Caco-2 (cell line): ENCODE measurements around the gene ANKRD42. TPM values are rescaled to one million over a fixed set of nuclear protein-coding genes. Genes with fewer than 3 reads are reported as not detected.

Source experiments
- Bru-seq: library from RNA; stranded (reverse); fragments of 400-500 nt; gene quantifications from one replicate; lab custom pipeline; 2021; lab: Mats Ljungman, UMichigan
- BruChase-seq, 2 experiments: library from RNA; stranded (reverse); fragments of 400-500 nt; gene quantifications; one replicate each; lab custom pipeline; 2021; lab: Mats Ljungman, UMichigan
- BruUV-seq: library from RNA; stranded (reverse); fragments of 400-500 nt; replicated peaks from 2 replicates; lab custom pipeline; 2021; lab: Mats Ljungman, UMichigan
- CTCF ChIA-PET: fragments of 300-600 bp; sonication (Branson Sonifier 250); formaldehyde crosslinking; loops from one replicate; lab custom pipeline; 2022; ENCODE audit warnings: antibody characterized with exemption; lab: Charles Lee
- POLR2A ChIA-PET: fragments of 300-600 bp; sonication (Branson Sonifier 250); formaldehyde crosslinking; loops from one replicate; lab custom pipeline; 2022; ENCODE audit warnings: antibody characterized with exemption; lab: Charles Lee
- DNase-seq, 2 experiments: peaks; one replicate each; pipeline versions ENCODE4 v3.0.0 to v3.0.0-alpha.2; 2020 to 2022
- H3K27me3 ChIP-seq: replicated peaks from 2 replicates; pipeline ENCODE4 v1.6.0; 2011; ENCODE audit warnings: low read length; ENCODE audit not compliant: control insufficient read depth, insufficient read depth
- H3K36me3 ChIP-seq: 2 replicates; pipeline ENCODE4 v1.5.1; 2011; ENCODE audit warnings: low read length; ENCODE audit not compliant: control insufficient read depth, insufficient read depth
- H3K4me1 ChIP-seq: fragments of 250-450 bp; sonication (Bioruptor Pico); 2 replicates; pipeline ENCODE4 v1.5.1; 2020; ENCODE audit warnings: mild to moderate bottlenecking
- H3K4me3 ChIP-seq: 2 replicates; pipeline ENCODE4 v1.5.1; 2011; ENCODE audit warnings: low read depth, mild to moderate bottlenecking, control low read depth, low read length
- H3K9me3 ChIP-seq: fragments of 250-450 bp; sonication (Bioruptor Pico); 2 replicates; pipeline ENCODE4 v1.5.1; 2020; ENCODE audit warnings: mild to moderate bottlenecking, moderate library complexity
- H3K27ac Mint-ChIP-seq: one replicate; pipeline ENCODE4 v1.8.0; 2022; ENCODE audit warnings: mixed read lengths; ENCODE audit not compliant: unreplicated experiment
- H3K27me3 Mint-ChIP-seq: one replicate; pipeline ENCODE4 v1.8.0; 2022; ENCODE audit warnings: mixed read lengths; ENCODE audit not compliant: insufficient read depth, unreplicated experiment
- H3K36me3 Mint-ChIP-seq: one replicate; pipeline ENCODE4 v1.8.0; 2022; ENCODE audit warnings: mild to moderate bottlenecking, mixed read lengths; ENCODE audit not compliant: insufficient read depth, unreplicated experiment
- H3K4me1 Mint-ChIP-seq: one replicate; pipeline ENCODE4 v1.8.0; 2022; ENCODE audit warnings: low read depth, mixed read lengths; ENCODE audit not compliant: unreplicated experiment
- H3K4me3 Mint-ChIP-seq: one replicate; pipeline ENCODE4 v1.8.0; 2022; ENCODE audit warnings: mild to moderate bottlenecking, moderate library complexity, mixed read lengths; ENCODE audit not compliant: unreplicated experiment
- H3K9me3 Mint-ChIP-seq: one replicate; pipeline ENCODE4 v1.8.0; 2022; ENCODE audit warnings: mixed read lengths; ENCODE audit not compliant: unreplicated experiment
- intact Hi-C: fragments of 100-400 bp; cut with micrococcal nuclease; formaldehyde crosslinking; loops from one replicate; pipeline ENCODE4 v1.10.0; 2022; ENCODE audit not compliant: unreplicated experiment
- long read RNA-seq: library from polyadenylated mRNA; stranded (forward); transcript quantifications from one replicate; pipeline ENCODE4 v2.0.0, GENCODE V29; 2022
- total RNA-seq: library from RNA; stranded (reverse); gene quantifications from 2 replicates; pipeline ENCODE4 v1.2.3, GENCODE V29; 2022
- TF ChIP-seq, protein P1 (sequence below), 2 experiments: fragments of 200-600 bp in 1 of 2; IDR thresholded peaks; 1 replicate in 1 of 2; 2 replicates in 1 of 2; pipeline versions ENCODE4 v1.5.1 to v1.8.0; 2011 to 2022; ENCODE audit warnings: antibody characterized with exemption in 1 of 2, control low read depth in 1 of 2, inconsistent platforms in 1 of 2, low read depth in 1 of 2, low read length in 1 of 2, mild to moderate bottlenecking in 1 of 2, moderate library complexity in 1 of 2; ENCODE audit not compliant: insufficient read depth in 1 of 2, severe bottlenecking in 1 of 2, unreplicated experiment in 1 of 2

Gene ANKRD42
- total RNA-seq (8.3 and 9.0 TPM in 2 replicates), Bru-seq, nascent RNA (percentile 50 among the genes with signal in this experiment), BruChase-seq, experiment 1, labeled RNA remaining after a 2-hour chase (percentile 61 among the genes with signal in this experiment), BruChase-seq, experiment 2, labeled RNA remaining after a 6-hour chase (percentile 58 among the genes with signal in this experiment)
- long read RNA-seq, full-length matches to known transcripts, result 12 of 18 reads
- long read RNA-seq, partial matches to known transcripts, result 2 of 18 reads
- long read RNA-seq, other reads (novel, unspliced or antisense), result 4 of 18 reads

GRCh38 chr11:83193315-83194280 lies at the start of gene ANKRD42:
ANKRD42 (plus strand) TSS chr11:83193712; CDS start chr11:83194671, 959 bp downstream.
- Mint-ChIP-seq H3K36me3 (peaks cover 42% of the 10 kb centered on the region), H3K9me3 (no peaks in the 10 kb centered on the region), H3K4me1 (peaks cover 30% of the 10 kb centered on the region), H3K27me3 (no peaks in the 10 kb centered on the region), H3K27ac (peak within 1 kb of the TSS; percentile 89), H3K4me3 (peak within 1 kb of the TSS; percentile 80)
- H3K27me3 ChIP-seq, result no peaks in the 10 kb centered on the region
- peak; percentile 96 to 97 for DNase-seq
- TF ChIP-seq, protein P1, sequence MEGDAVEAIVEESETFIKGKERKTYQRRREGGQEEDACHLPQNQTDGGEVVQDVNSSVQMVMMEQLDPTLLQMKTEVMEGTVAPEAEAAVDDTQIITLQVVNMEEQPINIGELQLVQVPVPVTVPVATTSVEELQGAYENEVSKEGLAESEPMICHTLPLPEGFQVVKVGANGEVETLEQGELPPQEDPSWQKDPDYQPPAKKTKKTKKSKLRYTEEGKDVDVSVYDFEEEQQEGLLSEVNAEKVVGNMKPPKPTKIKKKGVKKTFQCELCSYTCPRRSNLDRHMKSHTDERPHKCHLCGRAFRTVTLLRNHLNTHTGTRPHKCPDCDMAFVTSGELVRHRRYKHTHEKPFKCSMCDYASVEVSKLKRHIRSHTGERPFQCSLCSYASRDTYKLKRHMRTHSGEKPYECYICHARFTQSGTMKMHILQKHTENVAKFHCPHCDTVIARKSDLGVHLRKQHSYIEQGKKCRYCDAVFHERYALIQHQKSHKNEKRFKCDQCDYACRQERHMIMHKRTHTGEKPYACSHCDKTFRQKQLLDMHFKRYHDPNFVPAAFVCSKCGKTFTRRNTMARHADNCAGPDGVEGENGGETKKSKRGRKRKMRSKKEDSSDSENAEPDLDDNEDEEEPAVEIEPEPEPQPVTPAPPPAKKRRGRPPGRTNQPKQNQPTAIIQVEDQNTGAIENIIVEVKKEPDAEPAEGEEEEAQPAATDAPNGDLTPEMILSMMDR (IDR thresholded peaks at IDR 0.05; ENCODE audit: insufficient read depth in 1 of 2, low read depth in 1 of 2, low read length in 1 of 2, severe bottlenecking in 1 of 2, unreplicated experiment in 1 of 2), result peak in 1 of 2 experiments; percentile 4
- intact Hi-C loops, result loop anchor here (1.0 to 2.0 kb wide), 7 partner anchors 37 to 292 kb away; partner anchors contain the start of genes CCDC90B, DDIAS and RAB30
- BruUV-seq, result TSS peak; percentile 36
- peaks cover 2% of the 10 kb centered on the region; the same call in 1 of the 2 replicates for H3K36me3 ChIP-seq
- ChIA-PET POLR2A (interaction anchor here (0.6 to 1.9 kb wide), 7 partner anchors 37 to 293 kb away, joined by 3 to 19 read pairs (median 3); partner anchors contain the start of genes CCDC90B, DDIAS, PCF11 and PRCP), CTCF (interaction anchor here (0.6 to 1.1 kb wide), 3 partner anchors 60 to 107 kb away, joined by 3 to 9 read pairs (median 4); no protein-coding TSS in a partner anchor)
- H3K9me3 ChIP-seq, result no peaks in the 10 kb centered on the region
- peak within 1 kb of the TSS; percentile 77 for H3K4me3 ChIP-seq
- H3K4me1 ChIP-seq, result peaks cover 7% of the 10 kb centered on the region; the same call in 1 of the 2 replicates

DNA sequence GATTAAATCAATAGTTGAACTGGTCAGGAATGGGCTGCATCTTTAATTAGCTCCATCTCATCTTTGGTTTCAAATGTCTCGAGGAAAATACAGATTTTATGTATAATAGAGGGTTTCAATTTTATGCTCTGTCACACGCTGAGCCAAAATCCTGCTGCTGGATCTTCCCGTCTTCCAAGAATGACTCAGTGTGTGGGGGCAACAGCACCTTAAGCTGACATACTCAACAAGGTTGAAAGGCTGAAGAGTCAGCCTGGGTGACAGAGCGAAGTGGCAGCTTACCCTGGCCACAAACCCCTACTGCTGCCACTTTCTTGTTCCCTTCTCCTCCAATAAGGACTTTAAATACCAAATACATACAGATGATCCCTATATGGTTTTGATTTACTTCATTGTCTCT lies 45.6 kb upstream of the ANKRD42 start:
- BruUV-seq, result no TSS peak
- Mint-ChIP-seq H3K27ac (no peak overlapping the region), H3K4me3 (no peak overlapping the region), H3K36me3 (no peaks in the 10 kb centered on the region), H3K9me3 (no peaks in the 10 kb centered on the region), H3K4me1 (peaks cover 14% of the 10 kb centered on the region), H3K27me3 (no peaks in the 10 kb centered on the region)
- Histone ChIP-seq H3K4me3 (no peak overlapping the region), H3K4me1 (0 out of 2 replicates have a peak, but pooled peaks cover 6% of the 10 kb centered on the region), H3K36me3 (no peaks in the 10 kb centered on the region), H3K9me3 (no peaks in the 10 kb centered on the region), H3K27me3 (no peaks in the 10 kb centered on the region)
- TF ChIP-seq, protein P1 (IDR thresholded peaks at IDR 0.05; ENCODE audit: insufficient read depth in 1 of 2, low read depth in 1 of 2, low read length in 1 of 2, severe bottlenecking in 1 of 2, unreplicated experiment in 1 of 2), result no peak
- no peak for DNase-seq
- intact Hi-C loops, result no loop called here
- ChIA-PET POLR2A (interaction anchor here (2.3 kb wide), 1 partner anchor 9 kb away, joined by 7 read pairs; the partner anchor contains the start of gene PCF11), CTCF (no interaction called here)
